Thyroid gland (tissue), 4 donors: ENCODE results near the gene F8.

Source experiments
- CTCF ChIP-seq, 6 experiments: fragments of 200-600 bp in 3 of 6; fragments of 450-650 bp in 3 of 6; sonication (generic) in 3 of 6; IDR thresholded peaks; one replicate each; pipeline ENCODE4 v1.5.1; 2016 to 2019; ENCODE audit warnings: antibody characterized with exemption in 6 of 6, mild to moderate bottlenecking in 2 of 6, inconsistent platforms in 1 of 6, moderate library complexity in 1 of 6
- POLR2A ChIP-seq, 2 donors: fragments of 450-650 bp; IDR thresholded peaks; one replicate each; pipeline ENCODE4 v1.6.1; 2017; ENCODE audit warnings: antibody characterized with exemption in 2 of 2, mild to moderate bottlenecking in 2 of 2, moderate library complexity in 1 of 2

- TF ChIP-seq CTCF (IDR thresholded peaks at IDR 0.05) (no peak), POLR2A (IDR thresholded peaks at IDR 0.05) (no peak)
Observed at GRCh38 chrX:154819771-154820341, 202.7 kb downstream of the F8 start.
